HepG2 (cell line): Measurements from ENCODE around the gene CHMP6. TPM values are rescaled to one million over a fixed set of nuclear protein-coding genes. Genes with fewer than 3 reads are reported as not detected.

Experiments used
- AGO2 ChIP-seq: fragments of 200-400 bp; formaldehyde crosslinking; optimal IDR thresholded peaks from 2 replicates; pipeline ENCODE3; 2017; ENCODE audit warnings: mild to moderate bottlenecking, low read depth, low read length, moderate library complexity
- GFI1 ChIP-seq: sonication (generic); formaldehyde crosslinking; IDR thresholded peaks from 2 replicates; pipeline ENCODE4 v1.5.0; 2020; ENCODE audit warnings: missing genetic modification reagents, mild to moderate bottlenecking, borderline replicate concordance
- KDM2A ChIP-seq: sonication (generic); formaldehyde crosslinking; IDR thresholded peaks from 2 replicates; pipeline ENCODE4 v1.4.0; 2020; ENCODE audit warnings: low read depth, missing genetic modification reagents, borderline replicate concordance
- KLF13 ChIP-seq: sonication (generic); formaldehyde crosslinking; IDR thresholded peaks from 2 replicates; pipeline ENCODE4 v1.4.0; 2020; ENCODE audit warnings: mild to moderate bottlenecking, missing genetic modification reagents
- NONO ChIP-seq, 2 experiments: fragments of 450-650 bp in 1 of 2; sonication (generic) in 1 of 2; formaldehyde crosslinking in 1 of 2; IDR thresholded peaks in 1 of 2; conservative IDR thresholded peaks in 1 of 2; 2 replicates each; pipeline versions ENCODE4 v1.6.1 to v1.8.0; 2017 to 2022; ENCODE audit warnings: mild to moderate bottlenecking in 1 of 2, missing genetic modification reagents in 1 of 2, moderate library complexity in 1 of 2
- NRL ChIP-seq: sonication (generic); formaldehyde crosslinking; IDR thresholded peaks from 2 replicates; pipeline ENCODE4 v1.5.0; 2020; ENCODE audit warnings: missing genetic modification reagents, mild to moderate bottlenecking, moderate library complexity, borderline replicate concordance
- RARA ChIP-seq: IDR thresholded peaks from 2 replicates; pipeline ENCODE4 v1.6.1; 2016; ENCODE audit warnings: missing genetic modification reagents, missing compliant biosample characterization
- RFX5 ChIP-seq: IDR thresholded peaks from 2 replicates; pipeline ENCODE4 v1.6.1; 2011; ENCODE audit warnings: low read depth, low read length, improper control_type of control experiment
- SAP130 ChIP-seq: IDR thresholded peaks from 2 replicates; pipeline ENCODE4 v1.6.1; 2016; ENCODE audit warnings: low read depth
- ZBTB39 ChIP-seq: sonication (generic); formaldehyde crosslinking; IDR thresholded peaks from 2 replicates; pipeline ENCODE4 v1.5.0; 2020; ENCODE audit warnings: missing genetic modification reagents
- ZC3H4 ChIP-seq: sonication (generic); formaldehyde crosslinking; IDR thresholded peaks from 2 replicates; pipeline ENCODE4 v1.4.0; 2020; ENCODE audit warnings: missing genetic modification reagents, borderline replicate concordance
- ZNF143 ChIP-seq: sonication (generic); formaldehyde crosslinking; IDR thresholded peaks from 2 replicates; pipeline ENCODE4 v1.4.0; 2020; ENCODE audit warnings: missing genetic modification reagents
- ZNF224 ChIP-seq: sonication (generic); formaldehyde crosslinking; IDR thresholded peaks from 2 replicates; pipeline ENCODE4 v1.5.0; 2020; ENCODE audit warnings: mild to moderate bottlenecking, missing genetic modification reagents
- ZNF430 ChIP-seq: sonication (generic); formaldehyde crosslinking; IDR thresholded peaks from 2 replicates; pipeline ENCODE4 v1.9.0; 2021; ENCODE audit warnings: mild to moderate bottlenecking, missing genetic modification reagents
- ZNF569 ChIP-seq: sonication (generic); formaldehyde crosslinking; IDR thresholded peaks from 2 replicates; pipeline ENCODE4 v1.5.0; 2020; ENCODE audit warnings: mild to moderate bottlenecking, missing genetic modification reagents, moderate library complexity, borderline replicate concordance
- ZNF589 ChIP-seq: sonication (generic); formaldehyde crosslinking; conservative IDR thresholded peaks from 2 replicates; pipeline ENCODE4 v1.8.0; 2022; ENCODE audit warnings: mild to moderate bottlenecking, moderate library complexity, missing genetic modification reagents
- ZNF607 ChIP-seq: sonication (generic); formaldehyde crosslinking; IDR thresholded peaks from 2 replicates; pipeline ENCODE4 v1.5.1; 2020; ENCODE audit warnings: missing genetic modification reagents, mild to moderate bottlenecking, borderline replicate concordance
- ZNF792 ChIP-seq: IDR thresholded peaks from 2 replicates; pipeline ENCODE4 v1.6.1; 2016
- polyA plus RNA-seq, 8 experiments: library from polyadenylated mRNA; depleted of rRNA in 3 of 8; stranded (reverse) in 7 of 8; unstranded in 1 of 8; fragments of >200 nt; fragmentation: Illumina TruSeq in 4 of 8; extraction: Trizol in 4 of 8; gene quantifications; 2 replicates each; pipeline versions ENCODE4 v1.2.1 to v1.2.3, GENCODE V29; 2011 to 2016; ENCODE audit warnings: low read depth in 4 of 8, missing spikeins in 1 of 8, mixed read lengths in 1 of 8; ENCODE audit not compliant: insufficient read depth in 1 of 8
- total RNA-seq, 5 experiments: library from RNA; depleted of rRNA; stranded (reverse); fragments of >200 nt; fragmentation: Illumina TruSeq; extraction: Trizol; gene quantifications; 2 replicates each; pipeline ENCODE4 v1.2.3, GENCODE V29; 2016; ENCODE audit warnings: low read depth in 1 of 5
- TF ChIP-seq, protein P1 (sequence below): sonication (generic); formaldehyde crosslinking; IDR thresholded peaks from 2 replicates; pipeline ENCODE4 v1.8.0; 2022; ENCODE audit warnings: missing genetic modification reagents, mild to moderate bottlenecking, borderline replicate concordance
- TF ChIP-seq, protein P2 (sequence below): sonication (generic); formaldehyde crosslinking; IDR thresholded peaks from 2 replicates; pipeline ENCODE4 v1.8.1; 2023; ENCODE audit warnings: missing genetic modification reagents, mild to moderate bottlenecking, borderline replicate concordance
- TF ChIP-seq, protein P3 (sequence below): sonication (generic); formaldehyde crosslinking; IDR thresholded peaks from 2 replicates; pipeline ENCODE4 v1.5.1; 2020; ENCODE audit warnings: missing genetic modification reagents, mild to moderate bottlenecking, borderline replicate concordance
- TF ChIP-seq, protein P4 (sequence below): sonication (generic); formaldehyde crosslinking; IDR thresholded peaks from 2 replicates; pipeline ENCODE4 v1.5.1; 2020; ENCODE audit warnings: mild to moderate bottlenecking, missing genetic modification reagents, borderline replicate concordance

The CHMP6 gene
- total and polyA plus RNA-seq, 2 of the 13 experiments (the other 11 are each of a cell fraction or from before 2014, with no cell fraction given) = 11.1 to 24.2 TPM

GRCh38 chr17:81043319-81043724 is 51.7 kb downstream of the CHMP6 start (continued):
- TF ChIP-seq, protein P1, sequence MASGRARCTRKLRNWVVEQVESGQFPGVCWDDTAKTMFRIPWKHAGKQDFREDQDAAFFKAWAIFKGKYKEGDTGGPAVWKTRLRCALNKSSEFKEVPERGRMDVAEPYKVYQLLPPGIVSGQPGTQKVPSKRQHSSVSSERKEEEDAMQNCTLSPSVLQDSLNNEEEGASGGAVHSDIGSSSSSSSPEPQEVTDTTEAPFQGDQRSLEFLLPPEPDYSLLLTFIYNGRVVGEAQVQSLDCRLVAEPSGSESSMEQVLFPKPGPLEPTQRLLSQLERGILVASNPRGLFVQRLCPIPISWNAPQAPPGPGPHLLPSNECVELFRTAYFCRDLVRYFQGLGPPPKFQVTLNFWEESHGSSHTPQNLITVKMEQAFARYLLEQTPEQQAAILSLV (CRISPR knock-in tag) = no peak; the same call in 1 of the 2 replicates
- TF ChIP-seq ZNF607 (CRISPR knock-in tag) (0 out of 2 replicates have a peak, but pooled peaks have one; percentile 31), ZNF792 (CRISPR knock-in tag) (no peak), ZNF430 (CRISPR knock-in tag) (no peak), ZBTB39 (CRISPR knock-in tag) (0 out of 2 replicates have a peak, but pooled peaks have one; percentile 65), ZNF569 (no peak), AGO2 (peak; percentile 45), RFX5 (no peak), SAP130 (CRISPR knock-in tag) (no peak), NRL (CRISPR knock-in tag) (no peak), ZNF143 (no peak), GFI1 (CRISPR knock-in tag) (no peak; the same call in 1 of the 2 replicates), RARA (CRISPR knock-in tag) (no peak), KDM2A (CRISPR knock-in tag) (no peak), KLF13 (no peak), ZNF224 (no peak), NONO (IDR thresholded peaks at IDR 0.05) (no peak), NONO (CRISPR knock-in tag; conservative IDR thresholded peaks at IDR 0.05) (no peak), ZC3H4 (no peak), ZNF589 (no peak)
- TF ChIP-seq, protein P2, sequence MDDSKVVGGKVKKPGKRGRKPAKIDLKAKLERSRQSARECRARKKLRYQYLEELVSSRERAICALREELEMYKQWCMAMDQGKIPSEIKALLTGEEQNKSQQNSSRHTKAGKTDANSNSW (CRISPR knock-in tag) = peak; percentile 42; the same call in 1 of the 2 replicates
- TF ChIP-seq, protein P3, sequence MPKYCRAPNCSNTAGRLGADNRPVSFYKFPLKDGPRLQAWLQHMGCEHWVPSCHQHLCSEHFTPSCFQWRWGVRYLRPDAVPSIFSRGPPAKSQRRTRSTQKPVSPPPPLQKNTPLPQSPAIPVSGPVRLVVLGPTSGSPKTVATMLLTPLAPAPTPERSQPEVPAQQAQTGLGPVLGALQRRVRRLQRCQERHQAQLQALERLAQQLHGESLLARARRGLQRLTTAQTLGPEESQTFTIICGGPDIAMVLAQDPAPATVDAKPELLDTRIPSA = no peak
- TF ChIP-seq, protein P4, sequence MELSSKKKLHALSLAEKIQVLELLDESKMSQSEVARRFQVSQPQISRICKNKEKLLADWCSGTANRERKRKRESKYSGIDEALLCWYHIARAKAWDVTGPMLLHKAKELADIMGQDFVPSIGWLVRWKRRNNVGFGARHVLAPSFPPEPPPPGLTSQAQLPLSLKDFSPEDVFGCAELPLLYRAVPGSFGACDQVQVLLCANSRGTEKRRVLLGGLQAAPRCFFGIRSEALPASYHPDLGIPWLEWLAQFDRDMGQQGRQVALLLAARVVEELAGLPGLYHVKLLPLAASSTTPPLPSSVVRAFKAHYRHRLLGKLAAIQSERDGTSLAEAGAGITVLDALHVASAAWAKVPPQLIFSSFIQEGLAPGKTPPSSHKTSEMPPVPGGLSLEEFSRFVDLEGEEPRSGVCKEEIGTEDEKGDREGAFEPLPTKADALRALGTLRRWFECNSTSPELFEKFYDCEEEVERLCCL (CRISPR knock-in tag) = no peak
